Peyer's patch (tissue), 4 donors: ENCODE results near the gene PRR19.

Source experiments
- CTCF ChIP-seq, 6 experiments: fragments of 450-650 bp in 4 of 6; fragments of 200-600 bp in 2 of 6; sonication (generic) in 1 of 6; IDR thresholded peaks; one replicate each; pipeline ENCODE4 v1.5.1; 2017 to 2019; ENCODE audit warnings: antibody characterized with exemption in 6 of 6, mild to moderate bottlenecking in 3 of 6, moderate library complexity in 1 of 6
- POLR2A ChIP-seq, 2 donors: fragments of 450-650 bp; IDR thresholded peaks; one replicate each; pipeline ENCODE4 v1.5.1; 2017; ENCODE audit warnings: antibody characterized with exemption in 2 of 2, mild to moderate bottlenecking in 2 of 2, moderate library complexity in 2 of 2

GRCh38 chr19:42290136-42290522 lies 11.8 kb upstream of the PRR19 start:
- TF ChIP-seq CTCF (IDR thresholded peaks at IDR 0.05) (no peak), POLR2A (IDR thresholded peaks at IDR 0.05) (no peak)
